ENCODE results near the gene MLH1.
"Not testable (repeated sequence)": the region's sequence is repeated elsewhere in the genome, so short reads cannot be mapped to it uniquely, and the experiment has no call there.

Gene MLH1

GRCh38 chr3:36957862-36958686 is 35.2 kb upstream of the MLH1 start:
- H2AFZ ChIP-seq, result no peak overlapping the region
- no peaks in the 10 kb centered on the region for H3K27me3 ChIP-seq (ENCODE audit: control insufficient read depth, insufficient read depth, low read length)
- H3K4me3 ChIP-seq (ENCODE audit: low read depth, low read length), result no peak overlapping the region
- no peak overlapping the region for H3K27ac ChIP-seq
- H3K4me2 ChIP-seq (ENCODE audit: low read length), result no peak overlapping the region
- H3K9me3 ChIP-seq (ENCODE audit: control insufficient read depth, low read length), result no peaks in the 10 kb centered on the region
- no peaks in the 10 kb centered on the region for H3K36me3 ChIP-seq (ENCODE audit: control insufficient read depth, insufficient read depth, low read length)
- H3K9ac ChIP-seq, result no peak overlapping the region
- no peak for TF ChIP-seq CTCF (IDR thresholded peaks at IDR 0.05)
- no peaks in the 10 kb centered on the region for H3K79me2 ChIP-seq
- H3K4me1 ChIP-seq, result peaks cover 3% of the 10 kb centered on the region

- no peak overlapping the region for H3K4me2 ChIP-seq (ENCODE audit: low read length)
- H3K27me3 ChIP-seq (ENCODE audit: control insufficient read depth, insufficient read depth, low read length), result no peaks in the 10 kb centered on the region
- peak overlapping the region; percentile 40 for H2AFZ ChIP-seq
- H3K27ac ChIP-seq, result no peak overlapping the region
- H3K36me3 ChIP-seq (ENCODE audit: control insufficient read depth, insufficient read depth, low read length), result no peaks in the 10 kb centered on the region
- no peaks in the 10 kb centered on the region for H3K9me3 ChIP-seq (ENCODE audit: control insufficient read depth, low read length)
- TF ChIP-seq CTCF (IDR thresholded peaks at IDR 0.05), result no peak
- peaks cover 3% of the 10 kb centered on the region for H3K4me1 ChIP-seq
- no peak overlapping the region for H3K4me3 ChIP-seq (ENCODE audit: low read depth, low read length)
- H3K9ac ChIP-seq, result no peak overlapping the region
- H3K79me2 ChIP-seq, result no peaks in the 10 kb centered on the region
These were observed 33.5 kb upstream of the MLH1 start for GRCh38 chr3:36959821-36960220.

- Histone ChIP-seq H3K4me1 (peaks cover 3% of the 10 kb centered on the region), H2AFZ (no peak overlapping the region), H3K36me3 (ENCODE audit: control insufficient read depth, insufficient read depth, low read length) (no peaks in the 10 kb centered on the region), H3K9ac (no peak overlapping the region), H3K27ac (no peak overlapping the region), H3K4me2 (ENCODE audit: low read length) (no peak overlapping the region), H3K79me2 (no peaks in the 10 kb centered on the region), H3K27me3 (ENCODE audit: control insufficient read depth, insufficient read depth, low read length) (no peaks in the 10 kb centered on the region), H3K9me3 (ENCODE audit: control insufficient read depth, low read length) (no peaks in the 10 kb centered on the region), H3K4me3 (ENCODE audit: low read depth, low read length) (no peak overlapping the region)
- no peak for TF ChIP-seq CTCF (IDR thresholded peaks at IDR 0.05)
These were observed 32.8 kb upstream of the MLH1 start for GRCh38 chr3:36960502-36960901.

- not testable (repeated sequence) for H3K36me3 ChIP-seq (ENCODE audit: control insufficient read depth, insufficient read depth, low read length); H3K4me2 ChIP-seq (ENCODE audit: low read length); H3K4me1 ChIP-seq; H3K9ac ChIP-seq; H3K27ac ChIP-seq; H2AFZ ChIP-seq; H3K9me3 ChIP-seq (ENCODE audit: control insufficient read depth, low read length); H3K27me3 ChIP-seq (ENCODE audit: control insufficient read depth, insufficient read depth, low read length); H3K4me3 ChIP-seq (ENCODE audit: low read depth, low read length); H3K79me2 ChIP-seq
These were observed 30.3 kb upstream of the MLH1 start for GRCh38 chr3:36963008-36963407.

- Histone ChIP-seq H3K79me2 (no peaks in the 10 kb centered on the region), H3K4me3 (ENCODE audit: low read depth, low read length) (no peak overlapping the region), H3K27me3 (ENCODE audit: control insufficient read depth, insufficient read depth, low read length) (no peaks in the 10 kb centered on the region), H3K9ac (no peak overlapping the region), H3K27ac (no peak overlapping the region), H3K9me3 (ENCODE audit: control insufficient read depth, low read length) (no peaks in the 10 kb centered on the region), H2AFZ (no peak overlapping the region), H3K36me3 (ENCODE audit: control insufficient read depth, insufficient read depth, low read length) (no peaks in the 10 kb centered on the region), H3K4me2 (ENCODE audit: low read length) (no peak overlapping the region), H3K4me1 (peaks cover 3% of the 10 kb centered on the region)
- no peak for TF ChIP-seq CTCF (IDR thresholded peaks at IDR 0.05)
These were observed 29.0 kb upstream of the MLH1 start for GRCh38 chr3:36964331-36964730.
